Activated naive CD8-positive, alpha-beta T cell treated with anti-CD3 and anti-CD28 coated beads, Interleukin-2, amount 50 U/mL, for 16 hours (primary cell): ENCODE data around the gene PRADC1.
"Not testable (repeated sequence)": the region's sequence is repeated elsewhere in the genome, so short reads cannot be mapped to it uniquely, and the experiment has no call there.

Source experiments
- DNase-seq: peaks from one replicate; pipeline ENCODE4 v3.0.0-alpha.2; 2020; ENCODE audit warnings: low read depth, low spot score

Gene PRADC1

GRCh38 chr2:73202156-73203054 is 30.6 kb downstream of the PRADC1 start, which contains the start of gene NOTO:
NOTO (plus strand) TSS chr2:73202574; CDS start chr2:73202667, 93 bp downstream.
- DNase-seq = no peak

GRCh38 chr2:73200281-73200680 is 32.8 kb downstream of the PRADC1 start:
- not testable (repeated sequence) for DNase-seq

GRCh38 chr2:73197579-73197978 is 35.5 kb downstream of the PRADC1 start:
- no peak for DNase-seq

DNA sequence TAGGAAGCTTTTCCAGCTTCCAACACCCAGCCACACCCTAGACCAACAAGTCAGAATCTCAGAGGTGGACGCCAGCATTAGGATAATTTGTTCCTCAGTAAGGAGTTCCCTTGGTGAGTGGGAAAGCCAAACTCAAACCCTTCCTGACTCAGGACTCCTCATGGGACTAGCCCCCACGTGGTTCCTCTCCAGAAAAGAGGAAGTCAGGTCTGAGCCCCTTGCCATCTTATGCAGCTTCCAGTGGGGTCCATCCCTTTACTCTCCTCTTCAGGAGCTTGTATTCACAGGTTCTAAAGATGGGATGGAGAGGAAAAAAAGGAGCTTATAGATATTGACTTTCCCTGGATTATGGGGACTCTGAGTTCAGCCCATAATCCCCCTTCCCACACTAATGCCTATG is 45.5 kb downstream of the PRADC1 start:
- DNase-seq = no peak

DNA sequence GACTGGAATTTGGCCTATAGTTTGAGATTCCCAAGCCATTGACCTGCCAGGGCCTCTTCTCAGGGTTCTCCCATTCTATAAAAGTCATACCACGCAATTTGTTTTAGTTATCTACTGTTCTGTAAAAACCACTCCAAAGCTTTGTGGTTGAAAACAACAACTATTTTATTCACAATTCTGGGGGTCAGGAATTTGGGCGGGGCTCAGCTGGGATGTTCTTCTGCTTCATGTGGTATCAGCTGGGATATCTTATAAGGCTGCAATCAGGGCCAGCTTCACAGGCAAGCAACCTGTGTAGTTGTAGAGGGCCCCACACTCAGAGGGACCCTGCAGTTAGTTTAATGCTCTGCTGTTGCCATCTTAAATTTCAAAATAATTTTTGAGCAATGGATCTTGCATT is 47.1 kb downstream of the PRADC1 start:
- DNase-seq = no peak
